Measurements from ENCODE around the gene SENP3.

DNA sequence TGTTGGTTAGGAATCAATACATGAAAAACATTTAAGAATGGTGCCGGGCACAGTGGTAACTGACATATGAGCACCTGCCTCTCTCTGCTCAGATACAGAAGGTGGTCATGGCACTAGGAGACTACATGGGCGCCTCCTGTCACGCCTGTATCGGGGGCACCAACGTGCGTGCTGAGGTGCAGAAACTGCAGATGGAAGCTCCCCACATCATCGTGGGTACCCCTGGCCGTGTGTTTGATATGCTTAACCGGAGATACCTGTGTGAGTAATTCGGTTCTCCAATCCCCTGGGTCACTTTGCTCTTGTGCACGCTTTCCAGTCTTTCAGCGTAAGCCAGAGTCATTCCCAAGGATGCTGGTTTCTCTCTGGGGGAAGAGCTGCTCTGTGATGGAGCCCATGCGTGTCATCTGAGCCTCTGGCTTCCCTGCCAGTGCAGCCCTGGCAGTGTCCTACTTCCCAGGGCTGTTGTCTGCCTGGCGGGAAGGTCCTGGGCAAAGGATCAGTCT, 14.8 kb downstream of the SENP3 start:
- TF ChIP-seq POLR2A (IDR thresholded peaks at IDR 0.05; ENCODE audit: low read depth, low read length) (peak; percentile 84), POLR2AphosphoS5 (IDR thresholded peaks at IDR 0.05; ENCODE audit: low read depth, low read length) (peak; percentile 94), TAF1 (IDR thresholded peaks at IDR 0.05; ENCODE audit: borderline replicate concordance, low read depth, low read length) (no peak)

Measured in GM12892 (cell line).